Activated CD4-positive, alpha-beta T cell treated with anti-CD3 and anti-CD28 coated beads, Interleukin-2, amount 50 U/mL, for 16 hours (primary cell): ENCODE results near the gene VSIG8.

Experiments
- DNase-seq: peaks from one replicate; pipeline ENCODE4 v3.0.0-alpha.2; 2020

Gene VSIG8

GRCh38 chr1:159854693-159855192 is 7.7 kb downstream of the VSIG8 start:
- peak; percentile 78 for DNase-seq

GRCh38 chr1:159854116-159854692 is 8.3 kb downstream of the VSIG8 start:
- no peak for DNase-seq

GRCh38 chr1:159853417-159854115 is 8.9 kb downstream of the VSIG8 start:
- DNase-seq, result no peak

GRCh38 chr1:159851407-159851806 is 11.1 kb downstream of the VSIG8 start:
- no peak for DNase-seq

- DNase-seq, result no peak
Measured at GRCh38 chr1:159849626-159850366, 12.7 kb downstream of the VSIG8 start.

- no peak for DNase-seq
Measured at GRCh38 chr1:159848326-159848725, 14.1 kb downstream of the VSIG8 start.

GRCh38 chr1:159847231-159847630 is 15.2 kb downstream of the VSIG8 start:
- no peak for DNase-seq

GRCh38 chr1:159845751-159846629 is 16.5 kb downstream of the VSIG8 start:
- no peak for DNase-seq

GRCh38 chr1:159843459-159843858 is 19.0 kb downstream of the VSIG8 start:
- DNase-seq, result no peak

- DNase-seq, result no peak
Measured at GRCh38 chr1:159841749-159842148, 20.7 kb downstream of the VSIG8 start.

GRCh38 chr1:159839116-159839849 is 23.2 kb downstream of the VSIG8 start:
- no peak for DNase-seq

- DNase-seq, result no peak
Measured at GRCh38 chr1:159838715-159839114, 23.7 kb downstream of the VSIG8 start.

GRCh38 chr1:159835862-159836525 is 26.5 kb downstream of the VSIG8 start:
- no peak for DNase-seq

- no peak for DNase-seq
Measured at GRCh38 chr1:159835356-159835755, 27.1 kb downstream of the VSIG8 start.

GRCh38 chr1:159832309-159832708 is 30.1 kb downstream of the VSIG8 start:
- DNase-seq, result no peak

GRCh38 chr1:159831412-159832141 is 30.9 kb downstream of the VSIG8 start:
- no peak for DNase-seq

- no peak for DNase-seq
Measured at GRCh38 chr1:159830722-159831121, 31.7 kb downstream of the VSIG8 start.

- no peak for DNase-seq
Measured at GRCh38 chr1:159829822-159830465, 32.5 kb downstream of the VSIG8 start.

- no peak for DNase-seq
Measured at GRCh38 chr1:159829273-159829634, 33.2 kb downstream of the VSIG8 start.

- no peak for DNase-seq
Measured at GRCh38 chr1:159828581-159829272, 33.7 kb downstream of the VSIG8 start.
